Inflammatory macrophage (primary cell): Measurements from ENCODE around the gene MAGI2.
A peak's percentile ranks its signal among the peaks of the same experiment; 100 is the strongest.

Experiments
- DNase-seq, 2 donors: peaks; one replicate each; pipeline ENCODE4 v3.0.0-alpha.2; 2020 to 2022

MAGI2 gene

GRCh38 chr7:78164459-78164858, 1289.0 kb downstream of the MAGI2 start:
- no peak for DNase-seq

- DNase-seq, result no peak
These were observed 1291.7 kb downstream of the MAGI2 start for GRCh38 chr7:78161781-78162180.

- DNase-seq, result no peak
These were observed 1293.9 kb downstream of the MAGI2 start for GRCh38 chr7:78159545-78159944.

- no peak for DNase-seq
These were observed 1300.2 kb downstream of the MAGI2 start for GRCh38 chr7:78153285-78153684.

GRCh38 chr7:78151229-78151628, 1302.2 kb downstream of the MAGI2 start:
- no peak for DNase-seq

- no peak for DNase-seq
These were observed 1303.7 kb downstream of the MAGI2 start for GRCh38 chr7:78149787-78150186.

- no peak for DNase-seq
These were observed 1305.1 kb downstream of the MAGI2 start for GRCh38 chr7:78148166-78148894.

GRCh38 chr7:78146546-78146945, 1306.9 kb downstream of the MAGI2 start:
- no peak for DNase-seq

GRCh38 chr7:78143661-78144060, 1309.8 kb downstream of the MAGI2 start:
- DNase-seq, result no peak

- no peak for DNase-seq
These were observed 1311.8 kb downstream of the MAGI2 start for GRCh38 chr7:78141522-78142281.

- DNase-seq, result no peak
These were observed 1313.4 kb downstream of the MAGI2 start for GRCh38 chr7:78140109-78140508.

GRCh38 chr7:78139335-78139734, 1314.1 kb downstream of the MAGI2 start:
- DNase-seq, result no peak

- DNase-seq, result no peak
These were observed 1318.7 kb downstream of the MAGI2 start for GRCh38 chr7:78134774-78135173.

- DNase-seq, result no peak
These were observed 1319.2 kb downstream of the MAGI2 start for GRCh38 chr7:78134256-78134655.

- no peak for DNase-seq
These were observed 1322.8 kb downstream of the MAGI2 start for GRCh38 chr7:78130446-78131215.

GRCh38 chr7:78129865-78130264, 1323.6 kb downstream of the MAGI2 start:
- no peak for DNase-seq

- DNase-seq, result no peak
These were observed 1326.5 kb downstream of the MAGI2 start for GRCh38 chr7:78127009-78127408.

GRCh38 chr7:78125884-78126283, 1327.6 kb downstream of the MAGI2 start:
- DNase-seq, result no peak

- no peak for DNase-seq
These were observed 1329.3 kb downstream of the MAGI2 start for GRCh38 chr7:78124216-78124615.

GRCh38 chr7:78121888-78122287, 1331.6 kb downstream of the MAGI2 start:
- peak; percentile 5 to 15 for DNase-seq

- DNase-seq, result no peak
These were observed 1335.0 kb downstream of the MAGI2 start for GRCh38 chr7:78118470-78118869.

GRCh38 chr7:78115876-78116275, 1337.6 kb downstream of the MAGI2 start:
- no peak for DNase-seq

- DNase-seq, result no peak
These were observed 1338.5 kb downstream of the MAGI2 start for GRCh38 chr7:78114993-78115392.
